GM23338 (cell line): ENCODE results near the gene ZNF853. TPM values are rescaled to one million over a fixed set of nuclear protein-coding genes. Genes with fewer than 3 reads are reported as not detected.

Experiments used
- ATAC-seq: fragments of 200-7000 bp; cut with Tn5 transposase; 3 replicates; pipeline ENCODE4 v1.9.1; 2020
- DNase-seq: peaks from one replicate; pipeline ENCODE4 v3.0.0-alpha.2; 2015; ENCODE audit warnings: low spot score
- H2AFZ ChIP-seq: fragments of 200-600 bp; sonication (generic); 2 replicates; pipeline ENCODE4 v1.8.0; 2016; ENCODE audit warnings: antibody characterized with exemption, mild to moderate bottlenecking, moderate library complexity
- H3F3A ChIP-seq: fragments of 200-600 bp; sonication (generic); replicated peaks from 2 replicates; pipeline ENCODE4 v1.8.0; 2017; ENCODE audit warnings: antibody characterized with exemption, mixed run types, low read depth
- H3K27ac ChIP-seq: fragments of 200-600 bp; sonication (generic); 2 replicates; pipeline ENCODE4 v1.6.1; 2016; ENCODE audit warnings: low read depth
- H3K27me3 ChIP-seq: fragments of 200-600 bp; sonication (generic); 2 replicates; pipeline ENCODE4 v1.8.0; 2016; ENCODE audit warnings: mild to moderate bottlenecking, mixed run types, moderate library complexity; ENCODE audit not compliant: insufficient read depth
- H3K36me3 ChIP-seq: fragments of 200-600 bp; sonication (generic); 2 replicates; pipeline ENCODE4 v1.8.0; 2016; ENCODE audit warnings: mild to moderate bottlenecking; ENCODE audit not compliant: insufficient read depth
- H3K4me1 ChIP-seq: fragments of 200-600 bp; sonication (generic); 2 replicates; pipeline ENCODE4 v1.8.0; 2016; ENCODE audit warnings: mild to moderate bottlenecking, moderate library complexity; ENCODE audit not compliant: insufficient read depth
- H3K4me2 ChIP-seq: fragments of 200-600 bp; sonication (generic); 2 replicates; pipeline ENCODE4 v1.7.1; 2017; ENCODE audit warnings: mixed run types
- H3K4me3 ChIP-seq: fragments of 200-600 bp; sonication (generic); 2 replicates; pipeline ENCODE4 v1.6.1; 2016; ENCODE audit warnings: mixed run types
- H3K79me2 ChIP-seq: fragments of 200-600 bp; sonication (generic); replicated peaks from 2 replicates; pipeline ENCODE4 v1.8.0; 2017; ENCODE audit warnings: mild to moderate bottlenecking; ENCODE audit not compliant: insufficient read depth
- H3K9me2 ChIP-seq: fragments of 200-600 bp; sonication (generic); 2 replicates; pipeline ENCODE4 v1.8.0; 2017; ENCODE audit not compliant: insufficient read depth
- H4K20me1 ChIP-seq: fragments of 200-600 bp; sonication (generic); replicated peaks from 2 replicates; pipeline ENCODE4 v1.8.0; 2017; ENCODE audit warnings: mild to moderate bottlenecking; ENCODE audit not compliant: insufficient read depth
- H3K27ac Mint-ChIP-seq: 2 replicates; pipeline ENCODE4 v1.8.0; 2020; ENCODE audit warnings: inconsistent platforms, mild to moderate bottlenecking, moderate library complexity, mixed read lengths
- H3K27me3 Mint-ChIP-seq: 3 replicates; pipeline ENCODE4 v1.8.0; 2022; ENCODE audit warnings: low read depth, mild to moderate bottlenecking, moderate library complexity, mixed read lengths, inconsistent platforms; ENCODE audit not compliant: insufficient read depth, poor library complexity
- H3K36me3 Mint-ChIP-seq: 3 replicates; pipeline ENCODE4 v1.8.0; 2021; ENCODE audit warnings: low read depth, mild to moderate bottlenecking, inconsistent platforms, moderate library complexity, mixed read lengths
- H3K4me1 Mint-ChIP-seq: 3 replicates; pipeline ENCODE4 v1.8.0; 2020; ENCODE audit warnings: mild to moderate bottlenecking, inconsistent platforms, mixed read lengths
- H3K4me3 Mint-ChIP-seq: 3 replicates; pipeline ENCODE4 v1.8.0; 2021; ENCODE audit warnings: moderate library complexity, mild to moderate bottlenecking, inconsistent platforms, mixed read lengths
- H3K9me3 Mint-ChIP-seq: 3 replicates; pipeline ENCODE4 v1.8.0; 2020; ENCODE audit warnings: moderate library complexity, mild to moderate bottlenecking, inconsistent platforms, mixed read lengths
- CREB1 ChIP-seq: fragments of 250-450 bp; sonication (Bioruptor Pico); IDR thresholded peaks from 2 replicates; pipeline ENCODE4 v1.5.0; 2020; ENCODE audit warnings: low read depth, mild to moderate bottlenecking, moderate library complexity
- CTCF ChIP-seq, 2 experiments: fragments of 200-600 bp in 1 of 2; sonication (generic) in 1 of 2; conservative IDR thresholded peaks; 2 replicates each; pipeline versions ENCODE4 v1.5.1 to v1.6.1; 2016 to 2017; ENCODE audit warnings: antibody characterized with exemption in 2 of 2, low read depth in 2 of 2, mild to moderate bottlenecking in 2 of 2, moderate library complexity in 1 of 2
- ETS1 ChIP-seq: IDR thresholded peaks from 2 replicates; pipeline ENCODE4 v1.6.1; 2016; ENCODE audit warnings: antibody characterized with exemption
- EZH2 ChIP-seq: fragments of 200-600 bp; sonication (generic); IDR thresholded peaks from one replicate; pipeline ENCODE4 v1.8.0; 2017; ENCODE audit warnings: antibody characterized with exemption, mild to moderate bottlenecking, low read depth; ENCODE audit not compliant: unreplicated experiment
- EZH2phosphoT487 ChIP-seq: fragments of 200-600 bp; sonication (generic); IDR thresholded peaks from one replicate; pipeline ENCODE4 v1.8.1; 2018; ENCODE audit warnings: antibody characterized with exemption; ENCODE audit not compliant: unreplicated experiment
- JUNB ChIP-seq: IDR thresholded peaks from one replicate; pipeline ENCODE4 v1.6.1; 2016; ENCODE audit warnings: antibody characterized with exemption; ENCODE audit not compliant: unreplicated experiment
- NANOG ChIP-seq: IDR thresholded peaks from 2 replicates; pipeline ENCODE4 v1.6.1; 2016; ENCODE audit warnings: antibody characterized with exemption, borderline replicate concordance
- POLR2AphosphoS5 ChIP-seq: IDR thresholded peaks from 2 replicates; pipeline ENCODE4 v1.6.1; 2016; ENCODE audit warnings: antibody characterized with exemption, low read depth
- REST ChIP-seq: IDR thresholded peaks from one replicate; pipeline ENCODE4 v1.6.1; 2018; ENCODE audit warnings: antibody characterized with exemption; ENCODE audit not compliant: unreplicated experiment
- STAT1 ChIP-seq: IDR thresholded peaks from one replicate; pipeline ENCODE4 v1.6.1; 2016; ENCODE audit warnings: antibody characterized with exemption; ENCODE audit not compliant: unreplicated experiment
- ZNF114 ChIP-seq: fragments of 250-450 bp; sonication (Bioruptor Pico); IDR thresholded peaks from 2 replicates; pipeline ENCODE4 v1.5.0; 2020; ENCODE audit warnings: mild to moderate bottlenecking, moderate library complexity
- ZNF331 ChIP-seq: fragments of 250-450 bp; sonication (Bioruptor Pico); IDR thresholded peaks from 2 replicates; pipeline ENCODE4 v1.5.0; 2020; ENCODE audit warnings: low read depth, mild to moderate bottlenecking, moderate library complexity
- ZNF462 ChIP-seq: fragments of 250-450 bp; sonication (Bioruptor Pico); IDR thresholded peaks from 2 replicates; pipeline ENCODE4 v1.5.0; 2020; ENCODE audit warnings: mild to moderate bottlenecking, moderate library complexity
- polyA plus RNA-seq: library from polyadenylated mRNA; unstranded; fragments of >200 nt; fragmentation: Nextera tagmentation; extraction: Ambion mirVana; gene quantifications from 2 replicates; pipeline ENCODE4 v1.2.1, GENCODE V29; 2016
- total RNA-seq: library from RNA; depleted of rRNA; stranded (reverse); fragments of >200 nt; shearing (Covaris generic); gene quantifications from 2 replicates; pipeline ENCODE4 v1.2.3, GENCODE V29; 2014

ZNF853 gene
- total and polyA plus RNA-seq, 2 experiments from 2014 or later, result 0.32 to 8.9 TPM

- no peak overlapping the region for H2AFZ ChIP-seq
- Mint-ChIP-seq H3K27ac (no peak overlapping the region), H3K4me1 (peaks cover 14% of the 10 kb centered on the region), H3K27me3 (peaks cover 15% of the 10 kb centered on the region), H3K9me3 (no peaks in the 10 kb centered on the region; the same call in 2 of the 3 replicates), H3K4me3 (no peak overlapping the region), H3K36me3 (peaks cover 4% of the 10 kb centered on the region)
- no peaks in the 10 kb centered on the region for H3K79me2 ChIP-seq
- H3K27me3 ChIP-seq, result no peaks in the 10 kb centered on the region
- H3K4me2 ChIP-seq, result no peak overlapping the region
- TF ChIP-seq EZH2phosphoT487 (no peak), ZNF114 (CRISPR knock-in tag) (no peak), POLR2AphosphoS5 (no peak), STAT1 (no peak), ZNF331 (CRISPR knock-in tag) (no peak), NANOG (no peak), REST (no peak), ETS1 (no peak), JUNB (no peak), CREB1 (CRISPR knock-in tag) (no peak), ZNF462 (CRISPR knock-in tag) (no peak), EZH2 (no peak), CTCF (conservative IDR thresholded peaks at IDR 0.05; ENCODE audit: low read depth in 2 of 2) (no peak)
- H3K4me3 ChIP-seq, result no peak overlapping the region
- H4K20me1 ChIP-seq, result no peaks in the 10 kb centered on the region
- H3K27ac ChIP-seq, result no peak overlapping the region
- ATAC-seq (no peak), DNase-seq (no peak)
- H3K9me2 ChIP-seq, result no peaks in the 10 kb centered on the region
- peaks cover 13% of the 10 kb centered on the region for H3K4me1 ChIP-seq
- no peaks in the 10 kb centered on the region for H3K36me3 ChIP-seq
- H3F3A ChIP-seq, result no peaks in the 10 kb centered on the region
Observed at GRCh38 chr7:6612819-6613218, 2.6 kb upstream of the ZNF853 start.
